ENCODE measurements around the gene BMAL1. TPM values are rescaled to one million over a fixed set of nuclear protein-coding genes. Genes with fewer than 3 reads are reported as not detected.

The BMAL1 gene
- total and polyA plus RNA-seq, 2 donors (not counting 3 experiments of a cell fraction or from before 2014, with no cell fraction given) = 5.8 to 10.1 TPM

DNA sequence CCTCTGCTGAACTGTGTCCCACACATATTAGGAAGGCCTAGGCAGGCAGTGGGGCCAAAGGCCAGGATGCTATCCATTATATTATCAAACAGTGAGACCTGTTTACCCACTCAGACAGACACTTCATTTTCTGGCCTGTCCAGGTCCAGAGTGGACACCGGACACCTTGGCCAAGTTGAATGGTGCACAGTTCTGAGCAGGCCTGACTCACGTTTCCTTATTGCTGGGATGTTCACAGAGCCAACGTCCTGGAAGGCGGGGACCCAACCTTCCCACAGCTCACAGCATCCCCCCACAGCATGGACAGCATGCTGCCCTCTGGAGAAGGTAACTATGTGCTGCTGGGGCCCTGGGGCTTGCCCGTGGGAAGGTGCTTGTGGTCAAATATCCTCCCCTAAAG, 98.8 kb downstream of the BMAL1 start:
- Histone ChIP-seq H3K9ac (replicated peaks; ENCODE audit: extremely low read depth, insufficient read depth, low read length) (no peak overlapping the region), H3K36me3 (ENCODE audit: control insufficient read depth in 2 of 2, extremely low read depth in 1 of 2, insufficient read depth in 2 of 2, low read length in 2 of 2) (peaks cover 0 to 6% of the 10 kb centered on the region in 2 experiments), H3K4me3 (replicated peaks in 1 of 3; ENCODE audit: insufficient read depth in 1 of 3, low read depth in 1 of 3, low read length in 3 of 3) (no peak overlapping the region), H3K27ac (ENCODE audit: insufficient read depth, low read depth, low read length) (no peak overlapping the region), H3K9me1 (replicated peaks; ENCODE audit: control insufficient read depth, extremely low read depth, insufficient read depth, low read length) (no peaks in the 10 kb centered on the region), H3K79me2 (ENCODE audit: control insufficient read depth, insufficient read depth, low read length) (no peaks in the 10 kb centered on the region), H3K4me2 (ENCODE audit: insufficient read depth, low read length) (no peak overlapping the region), H4K20me1 (replicated peaks; ENCODE audit: control insufficient read depth, extremely low read depth, insufficient read depth, low read length) (no peaks in the 10 kb centered on the region), H2AFZ (ENCODE audit: low read depth, low read length) (no peak overlapping the region), H3K4me1 (ENCODE audit: control insufficient read depth, extremely low read depth, insufficient read depth, low read length) (peaks cover 16% of the 10 kb centered on the region), H3K27me3 (ENCODE audit: control insufficient read depth in 2 of 2, insufficient read depth in 2 of 2, low read length in 2 of 2) (no peaks in the 10 kb centered on the region), H3K9me3 (replicated peaks; ENCODE audit: control insufficient read depth, insufficient read depth, low read length) (no peaks in the 10 kb centered on the region)
- intact Hi-C loops (cut with micrococcal nuclease) = no loop called here
- no TSS peak for BruUV-seq (replicated peaks)
- POLR2A ChIA-PET = interaction anchor here (1.0 kb wide), 1 partner anchor 10 kb away, joined by 3 read pairs; no protein-coding TSS in a partner anchor
- dilution Hi-C loops (cut with MboI; ENCODE audit: extremely low pct_ligation_motif_present, low sequenced_read_pairs) = no loop called here
- CTCF ChIA-PET = interaction anchor here (1.0 to 2.2 kb wide), 8 partner anchors 9 to 166 kb away, joined by 3 to 35 read pairs (median 6); partner anchors contain the start of gene BTBD10
- DNase-seq (ENCODE audit: low read depth, low spot score) (peak; percentile 28), FAIRE-seq (no peak)
- TF ChIP-seq, protein P1, sequence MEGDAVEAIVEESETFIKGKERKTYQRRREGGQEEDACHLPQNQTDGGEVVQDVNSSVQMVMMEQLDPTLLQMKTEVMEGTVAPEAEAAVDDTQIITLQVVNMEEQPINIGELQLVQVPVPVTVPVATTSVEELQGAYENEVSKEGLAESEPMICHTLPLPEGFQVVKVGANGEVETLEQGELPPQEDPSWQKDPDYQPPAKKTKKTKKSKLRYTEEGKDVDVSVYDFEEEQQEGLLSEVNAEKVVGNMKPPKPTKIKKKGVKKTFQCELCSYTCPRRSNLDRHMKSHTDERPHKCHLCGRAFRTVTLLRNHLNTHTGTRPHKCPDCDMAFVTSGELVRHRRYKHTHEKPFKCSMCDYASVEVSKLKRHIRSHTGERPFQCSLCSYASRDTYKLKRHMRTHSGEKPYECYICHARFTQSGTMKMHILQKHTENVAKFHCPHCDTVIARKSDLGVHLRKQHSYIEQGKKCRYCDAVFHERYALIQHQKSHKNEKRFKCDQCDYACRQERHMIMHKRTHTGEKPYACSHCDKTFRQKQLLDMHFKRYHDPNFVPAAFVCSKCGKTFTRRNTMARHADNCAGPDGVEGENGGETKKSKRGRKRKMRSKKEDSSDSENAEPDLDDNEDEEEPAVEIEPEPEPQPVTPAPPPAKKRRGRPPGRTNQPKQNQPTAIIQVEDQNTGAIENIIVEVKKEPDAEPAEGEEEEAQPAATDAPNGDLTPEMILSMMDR (IDR thresholded peaks at IDR 0.05; ENCODE audit: extremely low read depth in 1 of 2, insufficient read depth in 1 of 2, low read depth in 1 of 2, low read length in 2 of 2) = no peak
- TF ChIP-seq POLR2A (IDR thresholded peaks at IDR 0.05; ENCODE audit: low read depth, low read length) (no peak), EZH2 (IDR thresholded peaks at IDR 0.05; ENCODE audit: borderline replicate concordance, low read depth, low read length, severe bottlenecking) (no peak), POLR2AphosphoS5 (IDR thresholded peaks at IDR 0.05; ENCODE audit: insufficient read depth, low read depth, low read length) (no peak), MYC (IDR thresholded peaks at IDR 0.05; ENCODE audit: low read depth, low read length) (no peak)

DNA sequence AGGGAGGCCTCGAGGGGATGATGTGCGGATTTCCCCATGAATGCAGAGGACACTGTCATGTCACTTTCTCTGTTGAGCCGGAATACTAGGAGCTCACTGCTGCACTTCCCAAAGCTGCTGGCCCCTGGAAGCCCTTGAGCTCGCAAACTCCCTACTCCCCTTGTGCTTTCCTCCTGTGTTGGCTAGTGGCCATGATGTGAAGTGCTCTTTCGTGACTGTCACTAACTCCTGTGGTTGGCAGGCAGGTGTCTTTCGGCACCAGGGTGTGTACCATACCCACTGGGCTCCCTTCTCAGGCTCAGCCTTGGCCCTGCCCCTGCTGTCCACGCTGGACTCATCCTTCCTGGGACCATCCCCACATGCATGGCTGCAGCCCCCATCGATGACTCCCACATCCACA, 99.2 kb downstream of the BMAL1 start:
- DNase-seq (ENCODE audit: low read depth, low spot score) (no peak), FAIRE-seq (no peak)
- Histone ChIP-seq H3K4me1 (ENCODE audit: control insufficient read depth, extremely low read depth, insufficient read depth, low read length) (peaks cover 16% of the 10 kb centered on the region), H3K4me2 (ENCODE audit: insufficient read depth, low read length) (no peak overlapping the region), H3K36me3 (ENCODE audit: control insufficient read depth in 2 of 2, extremely low read depth in 1 of 2, insufficient read depth in 2 of 2, low read length in 2 of 2) (peaks cover 0 to 6% of the 10 kb centered on the region in 2 experiments), H3K9ac (replicated peaks; ENCODE audit: extremely low read depth, insufficient read depth, low read length) (no peak overlapping the region), H3K27ac (ENCODE audit: insufficient read depth, low read depth, low read length) (no peak overlapping the region), H4K20me1 (replicated peaks; ENCODE audit: control insufficient read depth, extremely low read depth, insufficient read depth, low read length) (no peaks in the 10 kb centered on the region), H3K79me2 (ENCODE audit: control insufficient read depth, insufficient read depth, low read length) (no peaks in the 10 kb centered on the region), H3K9me1 (replicated peaks; ENCODE audit: control insufficient read depth, extremely low read depth, insufficient read depth, low read length) (no peaks in the 10 kb centered on the region), H3K9me3 (replicated peaks; ENCODE audit: control insufficient read depth, insufficient read depth, low read length) (no peaks in the 10 kb centered on the region), H3K27me3 (ENCODE audit: control insufficient read depth in 2 of 2, insufficient read depth in 2 of 2, low read length in 2 of 2) (no peaks in the 10 kb centered on the region), H3K4me3 (replicated peaks in 1 of 3; ENCODE audit: insufficient read depth in 1 of 3, low read depth in 1 of 3, low read length in 3 of 3) (no peak overlapping the region), H2AFZ (ENCODE audit: low read depth, low read length) (no peak overlapping the region)
- intact Hi-C loops (cut with micrococcal nuclease) = no loop called here
- POLR2A ChIA-PET = no interaction called here
- no peak for TF ChIP-seq POLR2AphosphoS5 (IDR thresholded peaks at IDR 0.05; ENCODE audit: insufficient read depth, low read depth, low read length)
- TF ChIP-seq, protein P1 (IDR thresholded peaks at IDR 0.05; ENCODE audit: extremely low read depth in 1 of 2, insufficient read depth in 1 of 2, low read depth in 1 of 2, low read length in 2 of 2) = no peak
- no peak for TF ChIP-seq MYC (IDR thresholded peaks at IDR 0.05; ENCODE audit: low read depth, low read length)
- TF ChIP-seq POLR2A (IDR thresholded peaks at IDR 0.05; ENCODE audit: low read depth, low read length) = no peak
- dilution Hi-C loops (cut with MboI; ENCODE audit: extremely low pct_ligation_motif_present, low sequenced_read_pairs) = no loop called here
- CTCF ChIA-PET = interaction anchor here (2.0 to 2.2 kb wide), 3 partner anchors 9 to 33 kb away, joined by 7 to 35 read pairs (median 8); no protein-coding TSS in a partner anchor
- no TSS peak for BruUV-seq (replicated peaks)
